HL-60 (cell line): ENCODE data around the gene RAB3C.

ENCODE experiments used
- GABPA ChIP-seq: IDR thresholded peaks from 2 replicates; pipeline ENCODE4 v1.6.1; 2012; ENCODE audit warnings: low read depth
- POLR2AphosphoS5 ChIP-seq: IDR thresholded peaks from 2 replicates; pipeline ENCODE4 v1.6.1; 2012; ENCODE audit warnings: low read depth
- TF ChIP-seq, protein P1 (sequence below): IDR thresholded peaks from one replicate; pipeline ENCODE4 v1.5.1; 2011; ENCODE audit warnings: low read length, control low read depth, inconsistent platforms; ENCODE audit not compliant: insufficient read depth
- TF ChIP-seq, protein P2 (sequence below): IDR thresholded peaks from 2 replicates; pipeline ENCODE4 v1.6.1; 2012; ENCODE audit warnings: low read depth; ENCODE audit not compliant: insufficient replicate concordance

DNA sequence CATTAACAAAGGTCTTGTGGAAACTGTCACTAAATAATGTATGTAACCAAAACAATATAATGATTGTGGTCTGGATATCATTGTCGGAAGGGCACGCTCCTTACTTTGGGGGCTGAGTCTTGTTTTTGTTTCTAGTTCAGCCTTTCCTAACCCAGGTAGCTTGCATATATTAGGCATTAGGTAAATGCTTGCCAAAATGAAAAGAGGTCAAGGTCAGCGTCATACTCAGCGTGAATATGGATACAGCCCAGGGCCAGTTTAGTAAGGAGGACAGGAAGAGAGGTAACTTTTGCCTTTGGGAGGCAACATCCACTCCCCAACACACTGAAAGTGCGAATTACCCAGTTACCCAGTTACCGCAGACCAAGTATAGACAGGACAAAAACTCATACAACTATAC lies 171.4 kb downstream of the RAB3C start:
- TF ChIP-seq, protein P1, sequence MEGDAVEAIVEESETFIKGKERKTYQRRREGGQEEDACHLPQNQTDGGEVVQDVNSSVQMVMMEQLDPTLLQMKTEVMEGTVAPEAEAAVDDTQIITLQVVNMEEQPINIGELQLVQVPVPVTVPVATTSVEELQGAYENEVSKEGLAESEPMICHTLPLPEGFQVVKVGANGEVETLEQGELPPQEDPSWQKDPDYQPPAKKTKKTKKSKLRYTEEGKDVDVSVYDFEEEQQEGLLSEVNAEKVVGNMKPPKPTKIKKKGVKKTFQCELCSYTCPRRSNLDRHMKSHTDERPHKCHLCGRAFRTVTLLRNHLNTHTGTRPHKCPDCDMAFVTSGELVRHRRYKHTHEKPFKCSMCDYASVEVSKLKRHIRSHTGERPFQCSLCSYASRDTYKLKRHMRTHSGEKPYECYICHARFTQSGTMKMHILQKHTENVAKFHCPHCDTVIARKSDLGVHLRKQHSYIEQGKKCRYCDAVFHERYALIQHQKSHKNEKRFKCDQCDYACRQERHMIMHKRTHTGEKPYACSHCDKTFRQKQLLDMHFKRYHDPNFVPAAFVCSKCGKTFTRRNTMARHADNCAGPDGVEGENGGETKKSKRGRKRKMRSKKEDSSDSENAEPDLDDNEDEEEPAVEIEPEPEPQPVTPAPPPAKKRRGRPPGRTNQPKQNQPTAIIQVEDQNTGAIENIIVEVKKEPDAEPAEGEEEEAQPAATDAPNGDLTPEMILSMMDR, result no peak
- TF ChIP-seq GABPA (no peak), POLR2AphosphoS5 (no peak)
- TF ChIP-seq, protein P2, sequence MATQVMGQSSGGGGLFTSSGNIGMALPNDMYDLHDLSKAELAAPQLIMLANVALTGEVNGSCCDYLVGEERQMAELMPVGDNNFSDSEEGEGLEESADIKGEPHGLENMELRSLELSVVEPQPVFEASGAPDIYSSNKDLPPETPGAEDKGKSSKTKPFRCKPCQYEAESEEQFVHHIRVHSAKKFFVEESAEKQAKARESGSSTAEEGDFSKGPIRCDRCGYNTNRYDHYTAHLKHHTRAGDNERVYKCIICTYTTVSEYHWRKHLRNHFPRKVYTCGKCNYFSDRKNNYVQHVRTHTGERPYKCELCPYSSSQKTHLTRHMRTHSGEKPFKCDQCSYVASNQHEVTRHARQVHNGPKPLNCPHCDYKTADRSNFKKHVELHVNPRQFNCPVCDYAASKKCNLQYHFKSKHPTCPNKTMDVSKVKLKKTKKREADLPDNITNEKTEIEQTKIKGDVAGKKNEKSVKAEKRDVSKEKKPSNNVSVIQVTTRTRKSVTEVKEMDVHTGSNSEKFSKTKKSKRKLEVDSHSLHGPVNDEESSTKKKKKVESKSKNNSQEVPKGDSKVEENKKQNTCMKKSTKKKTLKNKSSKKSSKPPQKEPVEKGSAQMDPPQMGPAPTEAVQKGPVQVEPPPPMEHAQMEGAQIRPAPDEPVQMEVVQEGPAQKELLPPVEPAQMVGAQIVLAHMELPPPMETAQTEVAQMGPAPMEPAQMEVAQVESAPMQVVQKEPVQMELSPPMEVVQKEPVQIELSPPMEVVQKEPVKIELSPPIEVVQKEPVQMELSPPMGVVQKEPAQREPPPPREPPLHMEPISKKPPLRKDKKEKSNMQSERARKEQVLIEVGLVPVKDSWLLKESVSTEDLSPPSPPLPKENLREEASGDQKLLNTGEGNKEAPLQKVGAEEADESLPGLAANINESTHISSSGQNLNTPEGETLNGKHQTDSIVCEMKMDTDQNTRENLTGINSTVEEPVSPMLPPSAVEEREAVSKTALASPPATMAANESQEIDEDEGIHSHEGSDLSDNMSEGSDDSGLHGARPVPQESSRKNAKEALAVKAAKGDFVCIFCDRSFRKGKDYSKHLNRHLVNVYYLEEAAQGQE, result no peak
